Esophagus squamous epithelium (tissue), 5 donors: ENCODE data around the gene TMEM176A. TPM values are rescaled to one million over a fixed set of nuclear protein-coding genes. Genes with fewer than 3 reads are reported as not detected.

Experiments used
- DNase-seq: peaks from one replicate; lab custom pipeline; 2025; lab: John Stamatoyannopoulos, UW
- H3K27ac ChIP-seq, 4 donors: fragments of 200-600 bp; sonication (generic); one replicate each; pipeline ENCODE4 v1.5.1; 2016 to 2019; ENCODE audit warnings: mild to moderate bottlenecking in 1 of 4
- H3K27me3 ChIP-seq, 4 donors: fragments of 200-600 bp; sonication (generic); 1 replicate in 3 of 4; 2 replicates in 1 of 4; pipeline versions ENCODE4 v1.5.1 to v1.6.0; 2017 to 2021; ENCODE audit warnings: antibody characterized with exemption in 1 of 4
- H3K36me3 ChIP-seq, 3 donors: fragments of 200-600 bp; sonication (generic); one replicate each; pipeline ENCODE4 v1.5.1; 2016 to 2019
- H3K4me1 ChIP-seq, 3 donors: fragments of 200-600 bp; sonication (generic); one replicate each; pipeline ENCODE4 v1.5.1; 2017 to 2019
- H3K4me3 ChIP-seq, 4 donors: fragments of 200-600 bp; sonication (generic); 1 replicate in 3 of 4; 2 replicates in 1 of 4; pipeline ENCODE4 v1.5.1; 2016 to 2019; ENCODE audit warnings: mild to moderate bottlenecking in 2 of 4, moderate library complexity in 1 of 4
- H3K9me3 ChIP-seq, 3 donors: fragments of 200-600 bp; sonication (generic); one replicate each; pipeline ENCODE4 v1.5.1; 2016 to 2019
- POLR2A ChIP-seq, 4 donors: fragments of 450-650 bp; IDR thresholded peaks; one replicate each; pipeline ENCODE4 v1.6.1; 2017; ENCODE audit warnings: antibody characterized with exemption in 4 of 4, mild to moderate bottlenecking in 4 of 4, moderate library complexity in 3 of 4
- WGBS, 2 donors: methylation state at CpG; one replicate each; pipeline ENCODE4 v1.1.5; 2018; 5-methylcytosine and 5-hydroxymethylcytosine counted together
- intact Hi-C: fragments of 100-400 bp; cut with DNase I; formaldehyde crosslinking; loops from one replicate; pipeline ENCODE4 v1.15.0; 2022
- total RNA-seq, 4 donors: library from RNA; depleted of rRNA; stranded (reverse); fragments of >200 nt; gene quantifications; one replicate each; pipeline ENCODE4 v1.1.0, GENCODE V29; 2016
- TF ChIP-seq, protein P1 (sequence below), 6 experiments: fragments of 450-650 bp in 4 of 6; fragments of 200-600 bp in 2 of 6; sonication (generic) in 2 of 6; IDR thresholded peaks; one replicate each; pipeline ENCODE4 v1.5.1; 2016 to 2019; ENCODE audit warnings: antibody characterized with exemption in 6 of 6, mild to moderate bottlenecking in 4 of 6, moderate library complexity in 4 of 6
- donor health status: DM: yes; HTN: yes; CAD: no.

Gene TMEM176A
- total RNA-seq, 4 donors from 2014 or later = 2.5 to 35.5 (median 10.7) TPM

DNA sequence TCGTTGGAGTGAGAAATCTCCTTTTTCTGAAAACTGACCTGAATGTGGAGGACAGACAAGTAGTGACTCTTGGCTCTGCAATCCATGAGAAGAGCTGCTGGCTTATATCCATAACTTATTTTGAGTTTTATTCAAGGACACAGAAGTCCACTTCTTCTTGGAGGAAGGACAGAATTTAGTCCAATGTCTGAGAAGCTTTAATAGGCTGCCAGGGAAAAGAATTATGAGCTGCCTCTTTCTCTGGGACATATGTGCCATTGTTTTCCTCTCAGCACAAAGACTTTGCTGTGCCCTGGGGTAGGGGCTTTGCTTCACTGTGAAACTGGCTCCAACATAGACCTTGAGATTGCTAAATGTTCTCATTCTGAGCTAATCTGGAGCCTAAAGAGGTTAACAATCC lies 31.3 kb downstream of the TMEM176A start:
- Histone ChIP-seq H3K36me3 (no peaks in the 10 kb centered on the region), H3K27ac (no peak overlapping the region), H3K4me1 (no peaks in the 10 kb centered on the region), H3K27me3 (peaks cover 0 to 5% (median 0%) of the 10 kb centered on the region in 4 donors), H3K4me3 (no peak overlapping the region), H3K9me3 (no peaks in the 10 kb centered on the region)
- no peak for DNase-seq
- no peak for TF ChIP-seq POLR2A (IDR thresholded peaks at IDR 0.05)
- TF ChIP-seq, protein P1, sequence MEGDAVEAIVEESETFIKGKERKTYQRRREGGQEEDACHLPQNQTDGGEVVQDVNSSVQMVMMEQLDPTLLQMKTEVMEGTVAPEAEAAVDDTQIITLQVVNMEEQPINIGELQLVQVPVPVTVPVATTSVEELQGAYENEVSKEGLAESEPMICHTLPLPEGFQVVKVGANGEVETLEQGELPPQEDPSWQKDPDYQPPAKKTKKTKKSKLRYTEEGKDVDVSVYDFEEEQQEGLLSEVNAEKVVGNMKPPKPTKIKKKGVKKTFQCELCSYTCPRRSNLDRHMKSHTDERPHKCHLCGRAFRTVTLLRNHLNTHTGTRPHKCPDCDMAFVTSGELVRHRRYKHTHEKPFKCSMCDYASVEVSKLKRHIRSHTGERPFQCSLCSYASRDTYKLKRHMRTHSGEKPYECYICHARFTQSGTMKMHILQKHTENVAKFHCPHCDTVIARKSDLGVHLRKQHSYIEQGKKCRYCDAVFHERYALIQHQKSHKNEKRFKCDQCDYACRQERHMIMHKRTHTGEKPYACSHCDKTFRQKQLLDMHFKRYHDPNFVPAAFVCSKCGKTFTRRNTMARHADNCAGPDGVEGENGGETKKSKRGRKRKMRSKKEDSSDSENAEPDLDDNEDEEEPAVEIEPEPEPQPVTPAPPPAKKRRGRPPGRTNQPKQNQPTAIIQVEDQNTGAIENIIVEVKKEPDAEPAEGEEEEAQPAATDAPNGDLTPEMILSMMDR (IDR thresholded peaks at IDR 0.05) = no peak
- intact Hi-C loops = no loop called here
- WGBS, 2 donors = 43 to 50% methylated on average over 1 of the region's 1 CpG

DNA sequence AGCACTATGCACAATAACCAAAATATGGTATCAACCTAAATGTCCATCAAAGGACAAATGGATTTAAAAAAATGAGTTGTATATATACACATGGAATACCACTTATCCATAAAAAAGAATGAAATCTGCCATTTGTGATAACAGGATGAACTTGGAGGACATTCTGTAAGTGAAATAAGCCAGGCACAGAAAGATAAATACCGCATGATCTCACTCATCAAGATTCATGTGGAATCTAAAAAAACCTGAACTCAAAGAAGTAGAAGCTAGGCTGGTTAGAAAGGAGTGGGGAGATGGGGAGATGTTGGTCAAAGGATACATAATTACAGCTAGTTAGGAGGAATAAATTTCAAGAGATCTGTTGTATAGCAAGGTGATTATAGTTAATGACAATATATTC lies 34.5 kb downstream of the TMEM176A start:
- no peak overlapping the region for H3K27ac ChIP-seq
- WGBS, 2 donors = 75 to 88% methylated on average over 1 of the region's 1 CpG
- peaks cover 0 to 5% (median 0%) of the 10 kb centered on the region in 4 donors for H3K27me3 ChIP-seq
- H3K4me1 ChIP-seq = no peaks in the 10 kb centered on the region
- no peaks in the 10 kb centered on the region for H3K9me3 ChIP-seq
- intact Hi-C loops = no loop called here
- H3K36me3 ChIP-seq = no peaks in the 10 kb centered on the region
- DNase-seq = no peak
- no peak for TF ChIP-seq POLR2A (IDR thresholded peaks at IDR 0.05)
- TF ChIP-seq, protein P1 (IDR thresholded peaks at IDR 0.05) = no peak
- no peak overlapping the region for H3K4me3 ChIP-seq

DNA sequence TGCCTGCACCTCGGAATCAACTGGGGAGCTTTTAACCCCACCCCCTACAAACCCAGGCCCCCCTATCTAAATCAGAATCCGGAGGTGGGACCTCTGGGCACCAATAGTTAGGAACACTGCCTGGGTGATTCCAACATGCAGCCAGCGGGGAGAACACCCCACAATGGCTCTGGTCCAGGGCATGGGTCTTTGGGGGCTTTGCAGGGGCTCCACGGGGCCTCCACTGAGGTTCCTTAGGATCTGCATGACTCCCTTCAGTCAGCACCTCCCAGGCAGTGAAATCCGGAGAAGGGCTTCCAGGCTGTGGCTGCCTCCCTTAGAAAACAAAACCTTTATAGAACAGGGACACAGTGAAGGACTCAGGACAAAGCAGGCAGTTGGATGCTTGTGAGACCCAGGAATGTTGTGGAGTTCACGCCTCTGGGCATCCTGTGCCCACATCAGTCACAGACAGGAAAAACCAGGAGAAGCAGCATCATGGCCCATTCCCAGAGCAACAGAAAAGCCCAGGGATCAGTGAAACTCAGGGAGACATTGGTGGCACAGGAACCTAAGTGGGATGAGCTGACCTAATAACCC lies 35.2 kb downstream of the TMEM176A start:
- intact Hi-C loops = no loop called here
- H3K36me3 ChIP-seq = no peaks in the 10 kb centered on the region
- peaks cover 0 to 5% (median 0%) of the 10 kb centered on the region in 4 donors for H3K27me3 ChIP-seq
- H3K4me3 ChIP-seq = no peak overlapping the region
- TF ChIP-seq, protein P1 (IDR thresholded peaks at IDR 0.05) = no peak
- no peak for TF ChIP-seq POLR2A (IDR thresholded peaks at IDR 0.05)
- 56 to 85% methylated on average over 3 to 5 of the region's 6 CpGs for WGBS, 2 donors
- no peaks in the 10 kb centered on the region for H3K4me1 ChIP-seq
- DNase-seq = no peak
- H3K27ac ChIP-seq = no peak overlapping the region
- no peaks in the 10 kb centered on the region for H3K9me3 ChIP-seq

- no peak for DNase-seq
- no peak overlapping the region for H3K4me3 ChIP-seq
- H3K36me3 ChIP-seq = no peaks in the 10 kb centered on the region
- H3K27ac ChIP-seq = no peak overlapping the region
- 80 to 83% methylated on average over 7 of the region's 7 CpGs for whole genome bisulfite sequencing, 2 donors
- TF ChIP-seq POLR2A (IDR thresholded peaks at IDR 0.05) = no peak
- TF ChIP-seq, protein P1 (IDR thresholded peaks at IDR 0.05) = no peak
- no peaks in the 10 kb centered on the region for H3K9me3 ChIP-seq
- no peaks in the 10 kb centered on the region for H3K27me3 ChIP-seq
- no peaks in the 10 kb centered on the region for H3K4me1 ChIP-seq
- intact Hi-C loops = no loop called here
These were observed 38.5 kb downstream of the TMEM176A start for GRCh38 chr7:150838965-150839650.

DNA sequence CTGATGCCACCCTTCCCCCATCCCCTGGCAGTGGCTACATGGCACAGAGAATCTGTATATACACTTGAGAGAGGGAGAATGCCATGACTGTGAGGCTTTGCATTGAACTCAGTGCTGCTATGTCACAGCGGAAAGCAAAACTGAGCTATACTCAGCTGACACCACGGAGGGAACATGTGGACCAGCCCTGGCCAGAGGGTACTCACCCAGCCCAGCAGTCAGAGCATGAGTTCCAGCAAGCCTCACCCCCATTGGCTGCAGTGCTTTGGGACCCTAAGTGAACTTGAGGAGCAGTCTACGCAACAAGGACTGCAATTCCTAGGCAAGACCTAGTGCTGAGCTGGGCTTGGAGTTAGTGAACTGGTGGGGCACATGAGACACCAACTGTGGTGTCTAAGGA lies 41.4 kb downstream of the TMEM176A start:
- TF ChIP-seq POLR2A (IDR thresholded peaks at IDR 0.05) = no peak
- TF ChIP-seq, protein P1 (IDR thresholded peaks at IDR 0.05) = no peak
- DNase-seq = no peak
- Histone ChIP-seq H3K9me3 (no peaks in the 10 kb centered on the region), H3K27me3 (no peaks in the 10 kb centered on the region), H3K4me3 (no peak overlapping the region), H3K27ac (no peak overlapping the region), H3K4me1 (peaks cover 0 to 3% (median 0%) of the 10 kb centered on the region in 3 donors), H3K36me3 (no peaks in the 10 kb centered on the region)
- 87% methylated on average over 3 of the region's 3 CpGs; no CpG with 5 or more reads in 1 of the 2 donors for WGBS, 2 donors
- intact Hi-C loops = no loop called here
